Mesendoderm (in vitro differentiated cells): ENCODE results near the gene CIB2.

ENCODE experiments used
- DNase-seq: peaks from one replicate; pipeline ENCODE4 v3.0.0; 2013
- H2AK5ac ChIP-seq: 2 replicates; pipeline ENCODE4 v1.6.1; 2013; ENCODE audit warnings: low read length, inconsistent platforms
- H2BK120ac ChIP-seq: 2 replicates; pipeline ENCODE4 v1.6.1; 2013; ENCODE audit warnings: low read depth, mild to moderate bottlenecking, low read length, moderate library complexity, mixed read lengths
- H2BK15ac ChIP-seq: replicated peaks from 2 replicates; pipeline ENCODE4 v1.6.1; 2013; ENCODE audit warnings: low read depth, mild to moderate bottlenecking, moderate library complexity
- H2BK5ac ChIP-seq: 2 replicates; pipeline ENCODE4 v1.6.1; 2013; ENCODE audit warnings: low read length, inconsistent platforms
- H3K18ac ChIP-seq: 2 replicates; pipeline ENCODE4 v1.6.1; 2013; ENCODE audit warnings: mild to moderate bottlenecking, low read length, mixed read lengths
- H3K23ac ChIP-seq: one replicate; pipeline ENCODE4 v1.6.1; 2013; ENCODE audit warnings: low read length
- H3K27ac ChIP-seq: 2 replicates; pipeline ENCODE4 v1.5.1; 2013; ENCODE audit warnings: low read depth, mild to moderate bottlenecking, inconsistent platforms, low read length, moderate library complexity
- H3K27me3 ChIP-seq: 2 replicates; pipeline ENCODE4 v1.6.1; 2013; ENCODE audit warnings: low read length, control low read depth, mild to moderate bottlenecking, inconsistent platforms; ENCODE audit not compliant: insufficient read depth, poor library complexity
- H3K36me3 ChIP-seq: 2 replicates; pipeline ENCODE4 v1.6.1; 2013; ENCODE audit warnings: low read length, inconsistent platforms; ENCODE audit not compliant: control insufficient read depth, insufficient read depth
- H3K4ac ChIP-seq: one replicate; pipeline ENCODE4 v1.6.1; 2013; ENCODE audit warnings: low read depth, mild to moderate bottlenecking, low read length, moderate library complexity
- H3K4me1 ChIP-seq: 2 replicates; pipeline ENCODE4 v1.6.1; 2013; ENCODE audit warnings: low read depth, low read length, inconsistent platforms; ENCODE audit not compliant: control insufficient read depth
- H3K4me2 ChIP-seq: 2 replicates; pipeline ENCODE4 v1.6.1; 2013; ENCODE audit warnings: low read length
- H3K4me3 ChIP-seq: 2 replicates; pipeline ENCODE4 v1.5.1; 2013; ENCODE audit warnings: mild to moderate bottlenecking, low read length
- H3K56ac ChIP-seq: one replicate; pipeline ENCODE4 v1.6.1; 2013; ENCODE audit warnings: low read length
- H3K79me1 ChIP-seq: 2 replicates; pipeline ENCODE4 v1.6.1; 2013; ENCODE audit warnings: low read length, inconsistent platforms
- H3K79me2 ChIP-seq: 2 replicates; pipeline ENCODE4 v1.6.1; 2013; ENCODE audit warnings: mild to moderate bottlenecking, low read length; ENCODE audit not compliant: control insufficient read depth, insufficient read depth
- H3K9ac ChIP-seq: 2 replicates; pipeline ENCODE4 v1.6.1; 2013; ENCODE audit warnings: low read length, inconsistent platforms
- H4K5ac ChIP-seq: one replicate; pipeline ENCODE4 v1.6.1; 2013; ENCODE audit warnings: low read length
- H4K8ac ChIP-seq: one replicate; pipeline ENCODE4 v1.6.1; 2013; ENCODE audit warnings: low read depth, mild to moderate bottlenecking, control low read depth, low read length, moderate library complexity
- WGBS: extraction: QIAGEN DNeasy Blood & Tissue Kit; methylation state at CpG from one replicate; pipeline ENCODE4 v1.1.7; 2013; ENCODE audit warnings: low lambda C conversion rate, missing lambda C conversion rate; ENCODE audit not compliant: insufficient coverage; ENCODE audit errors: extremely low coverage; 5-methylcytosine and 5-hydroxymethylcytosine counted together

Gene CIB2

GRCh38 chr15:78073046-78073787, 58.0 kb downstream of the CIB2 start:
- H4K5ac ChIP-seq: no peak overlapping the region
- H3K4me1 ChIP-seq: peaks cover 17% of the 10 kb centered on the region
- H3K27me3 ChIP-seq: no peaks in the 10 kb centered on the region
- H3K4ac ChIP-seq: no peak overlapping the region
- WGBS: no CpG with 5 or more reads among the region's 5 CpGs
- no peak overlapping the region for H2BK5ac ChIP-seq
- no peak for DNase-seq
- H3K27ac ChIP-seq: no peak overlapping the region
- H3K4me3 ChIP-seq: no peak overlapping the region
- H3K23ac ChIP-seq: no peak overlapping the region
- H3K56ac ChIP-seq: no peak overlapping the region
- no peak overlapping the region for H3K18ac ChIP-seq
- H2BK120ac ChIP-seq: no peak overlapping the region
- H3K36me3 ChIP-seq: no peaks in the 10 kb centered on the region
- no peak overlapping the region for H3K4me2 ChIP-seq
- peaks cover 7% of the 10 kb centered on the region for H3K79me1 ChIP-seq
- H2AK5ac ChIP-seq: no peak overlapping the region
- H4K8ac ChIP-seq: no peak overlapping the region
- no peak overlapping the region for H3K9ac ChIP-seq
- H3K79me2 ChIP-seq: peaks cover 2% of the 10 kb centered on the region
- H2BK15ac ChIP-seq: no peak overlapping the region

- no peak overlapping the region for H3K4ac ChIP-seq
- no peaks in the 10 kb centered on the region for H3K27me3 ChIP-seq
- no CpG with 5 or more reads among the region's 9 CpGs for WGBS
- peak overlapping the region; percentile 67 for H3K23ac ChIP-seq
- H3K18ac ChIP-seq: no peak overlapping the region
- H3K79me2 ChIP-seq: peaks cover 2% of the 10 kb centered on the region
- H4K5ac ChIP-seq: no peak overlapping the region
- peak overlapping the region; percentile 28 for H2AK5ac ChIP-seq
- no peak overlapping the region for H3K27ac ChIP-seq
- no peak overlapping the region for H2BK15ac ChIP-seq
- H3K4me2 ChIP-seq: no peak overlapping the region
- no peak overlapping the region for H3K56ac ChIP-seq
- no peaks in the 10 kb centered on the region for H3K36me3 ChIP-seq
- peaks cover 9% of the 10 kb centered on the region for H3K79me1 ChIP-seq
- no peak overlapping the region for H3K4me3 ChIP-seq
- peak overlapping the region; percentile 8 for H3K9ac ChIP-seq
- DNase-seq: no peak
- no peak overlapping the region for H2BK120ac ChIP-seq
- H4K8ac ChIP-seq: no peak overlapping the region
- H2BK5ac ChIP-seq: no peak overlapping the region
- H3K4me1 ChIP-seq: peaks cover 20% of the 10 kb centered on the region
Measured at GRCh38 chr15:78072080-78072892, 59.0 kb downstream of the CIB2 start.

GRCh38 chr15:78071383-78071782, 59.9 kb downstream of the CIB2 start:
- H2BK15ac ChIP-seq: no peak overlapping the region
- H3K18ac ChIP-seq: no peak overlapping the region
- H3K4me3 ChIP-seq: no peak overlapping the region
- no CpG with 5 or more reads among the region's 2 CpGs for WGBS
- H2AK5ac ChIP-seq: no peak overlapping the region
- H3K79me2 ChIP-seq: peaks cover 2% of the 10 kb centered on the region
- no peak overlapping the region for H2BK120ac ChIP-seq
- H3K4me1 ChIP-seq: peaks cover 20% of the 10 kb centered on the region
- H3K27me3 ChIP-seq: no peaks in the 10 kb centered on the region
- no peak overlapping the region for H3K4ac ChIP-seq
- H3K9ac ChIP-seq: no peak overlapping the region
- H4K5ac ChIP-seq: no peak overlapping the region
- no peak overlapping the region for H3K23ac ChIP-seq
- H2BK5ac ChIP-seq: no peak overlapping the region
- no peak for DNase-seq
- no peak overlapping the region for H3K56ac ChIP-seq
- H3K36me3 ChIP-seq: no peaks in the 10 kb centered on the region
- peaks cover 9% of the 10 kb centered on the region for H3K79me1 ChIP-seq
- H3K27ac ChIP-seq: no peak overlapping the region
- H3K4me2 ChIP-seq: no peak overlapping the region
- no peak overlapping the region for H4K8ac ChIP-seq

- Histone ChIP-seq H3K23ac (no peak overlapping the region), H2BK15ac (no peak overlapping the region), H2AK5ac (no peak overlapping the region), H3K4me3 (no peak overlapping the region), H3K27me3 (no peaks in the 10 kb centered on the region), H3K4ac (no peak overlapping the region), H3K79me1 (peaks cover 9% of the 10 kb centered on the region), H3K36me3 (no peaks in the 10 kb centered on the region), H2BK120ac (no peak overlapping the region), H4K5ac (no peak overlapping the region), H3K27ac (no peak overlapping the region), H3K79me2 (peaks cover 3% of the 10 kb centered on the region), H3K4me2 (no peak overlapping the region), H4K8ac (no peak overlapping the region), H3K56ac (no peak overlapping the region), H3K18ac (no peak overlapping the region), H3K9ac (no peak overlapping the region), H3K4me1 (peaks cover 17% of the 10 kb centered on the region), H2BK5ac (no peak overlapping the region)
- DNase-seq: no peak
- no CpG with 5 or more reads among the region's 4 CpGs for WGBS
Measured at GRCh38 chr15:78070049-78070700, 61.1 kb downstream of the CIB2 start.

GRCh38 chr15:78069462-78070029, 61.7 kb downstream of the CIB2 start:
- H3K23ac ChIP-seq: no peak overlapping the region
- H3K36me3 ChIP-seq: no peaks in the 10 kb centered on the region
- no peak overlapping the region for H2BK5ac ChIP-seq
- H4K5ac ChIP-seq: no peak overlapping the region
- H2BK120ac ChIP-seq: no peak overlapping the region
- no peak overlapping the region for H4K8ac ChIP-seq
- DNase-seq: no peak
- no peak overlapping the region for H3K4me3 ChIP-seq
- peaks cover 17% of the 10 kb centered on the region for H3K4me1 ChIP-seq
- no peak overlapping the region for H3K56ac ChIP-seq
- H2BK15ac ChIP-seq: no peak overlapping the region
- peaks cover 7% of the 10 kb centered on the region for H3K79me1 ChIP-seq
- H3K18ac ChIP-seq: no peak overlapping the region
- 100% methylated on average over 1 of the region's 5 CpGs for WGBS
- H3K4ac ChIP-seq: no peak overlapping the region
- H3K27ac ChIP-seq: no peak overlapping the region
- no peak overlapping the region for H3K9ac ChIP-seq
- H3K79me2 ChIP-seq: peaks cover 3% of the 10 kb centered on the region
- no peaks in the 10 kb centered on the region for H3K27me3 ChIP-seq
- H2AK5ac ChIP-seq: no peak overlapping the region
- H3K4me2 ChIP-seq: no peak overlapping the region
